Liver (tissue), 9 donors: ENCODE results near the gene RCE1. TPM values are rescaled to one million over a fixed set of nuclear protein-coding genes. Genes with fewer than 3 reads are reported as not detected.

Experiments used
- DNase-seq: peaks from one replicate; pipeline ENCODE4 v3.0.0-alpha.2; 2017; ENCODE audit warnings: low spot score
- H3K27ac ChIP-seq, 2 donors: one replicate each; pipeline ENCODE4 v1.7.0; 2013; ENCODE audit warnings: inconsistent platforms in 2 of 2, low read length in 2 of 2, control low read depth in 1 of 2, low read depth in 1 of 2, mild to moderate bottlenecking in 1 of 2
- H3K27me3 ChIP-seq, 4 donors: one replicate each; pipeline versions ENCODE4 v1.6.1 to v1.7.0; 2013; ENCODE audit warnings: low read length in 3 of 4, inconsistent platforms in 1 of 4, mild to moderate bottlenecking in 1 of 4, moderate library complexity in 1 of 4; ENCODE audit not compliant: control insufficient read depth in 4 of 4, insufficient read depth in 4 of 4
- H3K36me3 ChIP-seq, 4 donors: one replicate each; pipeline versions ENCODE4 v1.6.1 to v1.7.0; 2013; ENCODE audit warnings: low read length in 3 of 4, mild to moderate bottlenecking in 3 of 4, low read depth in 1 of 4, moderate library complexity in 1 of 4; ENCODE audit not compliant: control insufficient read depth in 4 of 4, insufficient read depth in 3 of 4
- H3K4me1 ChIP-seq, 4 donors: one replicate each; pipeline versions ENCODE4 v1.6.1 to v1.7.0; 2013; ENCODE audit warnings: low read length in 3 of 4, mild to moderate bottlenecking in 3 of 4, moderate library complexity in 1 of 4; ENCODE audit not compliant: control insufficient read depth in 4 of 4, insufficient read depth in 4 of 4
- H3K4me3 ChIP-seq, 3 donors: one replicate each; pipeline versions ENCODE4 v1.6.1 to v1.7.0; 2013; ENCODE audit warnings: low read length in 3 of 3, control low read depth in 1 of 3, low read depth in 1 of 3, mild to moderate bottlenecking in 1 of 3
- H3K9ac ChIP-seq, 2 donors: one replicate each; pipeline ENCODE4 v1.7.0; 2013; ENCODE audit warnings: low read length in 2 of 2, mild to moderate bottlenecking in 2 of 2, moderate library complexity in 2 of 2, control low read depth in 1 of 2, low read depth in 1 of 2
- H3K9me3 ChIP-seq, 4 donors: one replicate each; pipeline versions ENCODE4 v1.6.1 to v1.7.0; 2013; ENCODE audit warnings: low read length in 3 of 4; ENCODE audit not compliant: control insufficient read depth in 4 of 4
- EGR1 ChIP-seq, 2 donors: IDR thresholded peaks; 2 replicates each; pipeline ENCODE4 v1.6.1; 2016 to 2018; ENCODE audit warnings: antibody characterized with exemption in 2 of 2, low read depth in 2 of 2
- FOXA1 ChIP-seq: IDR thresholded peaks from 2 replicates; pipeline ENCODE4 v1.6.1; 2016; ENCODE audit warnings: antibody characterized with exemption
- FOXA2 ChIP-seq: IDR thresholded peaks from 2 replicates; pipeline ENCODE4 v1.6.1; 2016; ENCODE audit warnings: antibody characterized with exemption
- GABPA ChIP-seq, 2 donors: IDR thresholded peaks in 1 of 2; conservative IDR thresholded peaks in 1 of 2; 2 replicates each; pipeline ENCODE4 v1.6.1; 2016; ENCODE audit warnings: antibody characterized with exemption in 2 of 2, mild to moderate bottlenecking in 1 of 2, moderate library complexity in 1 of 2
- HNF4A ChIP-seq, 2 donors: conservative IDR thresholded peaks; 2 replicates each; pipeline ENCODE4 v1.6.1; 2016; ENCODE audit warnings: antibody characterized with exemption in 2 of 2, mild to moderate bottlenecking in 2 of 2
- JUND ChIP-seq, 2 donors: IDR thresholded peaks; 2 replicates each; pipeline ENCODE4 v1.6.1; 2016; ENCODE audit warnings: antibody characterized with exemption in 2 of 2
- NR2F2 ChIP-seq: IDR thresholded peaks from 2 replicates; pipeline ENCODE4 v1.6.1; 2016; ENCODE audit warnings: antibody characterized with exemption
- RAD21 ChIP-seq, 2 donors: IDR thresholded peaks; 2 replicates each; pipeline ENCODE4 v1.6.1; 2016; ENCODE audit warnings: antibody characterized with exemption in 2 of 2, mild to moderate bottlenecking in 2 of 2
- RXRA ChIP-seq, 2 donors: IDR thresholded peaks; 2 replicates each; pipeline ENCODE4 v1.6.1; 2017 to 2018; ENCODE audit warnings: antibody characterized with exemption in 2 of 2, mild to moderate bottlenecking in 1 of 2
- SP1 ChIP-seq: IDR thresholded peaks from 2 replicates; pipeline ENCODE4 v1.6.1; 2018; ENCODE audit warnings: antibody characterized with exemption, mild to moderate bottlenecking
- TAF1 ChIP-seq: conservative IDR thresholded peaks from 2 replicates; pipeline ENCODE4 v1.6.1; 2016; ENCODE audit warnings: antibody characterized with exemption, mild to moderate bottlenecking
- YY1 ChIP-seq: IDR thresholded peaks from 2 replicates; pipeline ENCODE4 v1.6.1; 2016; ENCODE audit warnings: antibody characterized with exemption, mild to moderate bottlenecking
- WGBS: extraction: QIAGEN DNeasy Blood & Tissue Kit; methylation state at CpG from one replicate; pipeline ENCODE4 v1.1.7; 2013; 5-methylcytosine and 5-hydroxymethylcytosine counted together
- polyA plus RNA-seq, 2 donors: library from polyadenylated mRNA; stranded (reverse) in 1 of 2; unstranded in 1 of 2; fragments of 200-250 nt in 1 of 2; fragments of >200 nt in 1 of 2; fragmentation: Nextera tagmentation in 1 of 2; extraction: Ambion mirVana in 1 of 2; gene quantifications; one replicate each; pipeline versions ENCODE4 v1.2.1 to v1.2.3, GENCODE V29; 2013 to 2015
- total RNA-seq, 2 donors: library from RNA; depleted of rRNA; stranded (reverse); fragments of >200 nt; gene quantifications; one replicate each; pipeline ENCODE4 v1.2.3, GENCODE V29; 2014
- TF ChIP-seq, protein P1 (sequence below): IDR thresholded peaks from 2 replicates; pipeline ENCODE4 v1.6.1; 2016; ENCODE audit warnings: antibody characterized with exemption
- TF ChIP-seq, protein P2 (sequence below): IDR thresholded peaks from 2 replicates; pipeline ENCODE4 v1.6.1; 2016; ENCODE audit warnings: antibody characterized with exemption, mild to moderate bottlenecking
- TF ChIP-seq, protein P3 (sequence below): IDR thresholded peaks from 2 replicates; pipeline ENCODE4 v1.6.1; 2016; ENCODE audit warnings: antibody characterized with exemption
- TF ChIP-seq, protein P4 (sequence below): fragments of 150-350 bp; IDR thresholded peaks from 2 replicates; pipeline ENCODE4 v1.5.1; 2017; ENCODE audit warnings: improper control_type of control experiment, low read depth, low read length; ENCODE audit not compliant: missing input control
- TF ChIP-seq, protein P5 (sequence below): IDR thresholded peaks from 2 replicates; pipeline ENCODE4 v1.6.1; 2016; ENCODE audit warnings: antibody characterized with exemption
- donor health status: healthy.
- donor health status: healthy.
- donor health status: healthy.
- donor health status: healthy.
- donor health status: healthy.

The RCE1 gene
- total and polyA plus RNA-seq, 4 donors = 2.9 to 7.7 (median 3.2) TPM

DNA sequence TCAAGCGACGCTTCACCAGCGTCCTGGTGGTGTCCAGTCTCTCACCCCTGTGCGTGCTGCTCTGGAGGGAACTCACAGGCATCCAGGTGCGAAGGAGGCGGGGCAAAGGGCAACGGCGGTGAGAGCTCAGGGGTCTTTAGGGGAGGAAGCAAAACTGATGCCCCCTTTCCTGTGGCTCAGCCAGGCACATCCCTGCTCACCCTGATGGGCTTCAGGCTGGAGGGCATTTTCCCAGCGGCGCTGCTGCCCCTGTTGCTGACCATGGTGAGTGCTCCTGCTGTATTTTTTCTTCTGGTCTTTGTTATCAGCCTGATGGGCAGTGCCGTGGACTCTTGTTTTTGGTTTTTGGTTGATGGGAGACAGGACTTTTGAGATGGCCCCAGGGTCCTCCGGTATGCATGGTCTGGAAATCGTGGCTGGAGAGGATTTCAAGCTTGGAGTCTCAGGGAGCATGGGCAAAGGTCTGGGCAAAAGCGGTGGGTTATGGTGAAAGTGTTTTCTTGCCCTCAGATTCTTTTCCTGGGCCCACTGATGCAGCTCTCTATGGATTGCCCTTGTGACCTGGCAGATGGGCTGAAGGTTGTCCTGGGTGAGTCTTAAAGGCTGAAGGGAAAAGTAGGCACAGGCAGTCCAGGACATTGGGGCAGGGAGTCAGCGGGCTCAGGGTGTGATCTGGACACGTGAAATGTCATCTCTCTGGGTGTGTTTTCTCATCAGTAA lies 695 bp downstream of the RCE1 start:
- TF ChIP-seq HNF4A (conservative IDR thresholded peaks at IDR 0.05) = no peak
- no peak for TF ChIP-seq SP1
- TF ChIP-seq FOXA2 = no peak
- TF ChIP-seq, protein P1, sequence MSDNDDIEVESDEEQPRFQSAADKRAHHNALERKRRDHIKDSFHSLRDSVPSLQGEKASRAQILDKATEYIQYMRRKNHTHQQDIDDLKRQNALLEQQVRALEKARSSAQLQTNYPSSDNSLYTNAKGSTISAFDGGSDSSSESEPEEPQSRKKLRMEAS = no peak
- TF ChIP-seq RAD21 (IDR thresholded peaks at IDR 0.05) = no peak
- TF ChIP-seq RXRA (IDR thresholded peaks at IDR 0.05) = no peak
- no peak for TF ChIP-seq TAF1
- TF ChIP-seq, protein P2, sequence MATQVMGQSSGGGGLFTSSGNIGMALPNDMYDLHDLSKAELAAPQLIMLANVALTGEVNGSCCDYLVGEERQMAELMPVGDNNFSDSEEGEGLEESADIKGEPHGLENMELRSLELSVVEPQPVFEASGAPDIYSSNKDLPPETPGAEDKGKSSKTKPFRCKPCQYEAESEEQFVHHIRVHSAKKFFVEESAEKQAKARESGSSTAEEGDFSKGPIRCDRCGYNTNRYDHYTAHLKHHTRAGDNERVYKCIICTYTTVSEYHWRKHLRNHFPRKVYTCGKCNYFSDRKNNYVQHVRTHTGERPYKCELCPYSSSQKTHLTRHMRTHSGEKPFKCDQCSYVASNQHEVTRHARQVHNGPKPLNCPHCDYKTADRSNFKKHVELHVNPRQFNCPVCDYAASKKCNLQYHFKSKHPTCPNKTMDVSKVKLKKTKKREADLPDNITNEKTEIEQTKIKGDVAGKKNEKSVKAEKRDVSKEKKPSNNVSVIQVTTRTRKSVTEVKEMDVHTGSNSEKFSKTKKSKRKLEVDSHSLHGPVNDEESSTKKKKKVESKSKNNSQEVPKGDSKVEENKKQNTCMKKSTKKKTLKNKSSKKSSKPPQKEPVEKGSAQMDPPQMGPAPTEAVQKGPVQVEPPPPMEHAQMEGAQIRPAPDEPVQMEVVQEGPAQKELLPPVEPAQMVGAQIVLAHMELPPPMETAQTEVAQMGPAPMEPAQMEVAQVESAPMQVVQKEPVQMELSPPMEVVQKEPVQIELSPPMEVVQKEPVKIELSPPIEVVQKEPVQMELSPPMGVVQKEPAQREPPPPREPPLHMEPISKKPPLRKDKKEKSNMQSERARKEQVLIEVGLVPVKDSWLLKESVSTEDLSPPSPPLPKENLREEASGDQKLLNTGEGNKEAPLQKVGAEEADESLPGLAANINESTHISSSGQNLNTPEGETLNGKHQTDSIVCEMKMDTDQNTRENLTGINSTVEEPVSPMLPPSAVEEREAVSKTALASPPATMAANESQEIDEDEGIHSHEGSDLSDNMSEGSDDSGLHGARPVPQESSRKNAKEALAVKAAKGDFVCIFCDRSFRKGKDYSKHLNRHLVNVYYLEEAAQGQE = peak; percentile 18
- no peak for TF ChIP-seq GABPA (IDR thresholded peaks at IDR 0.05 in 1 of 2, conservative IDR thresholded peaks at IDR 0.05 in 1 of 2)
- no peak for TF ChIP-seq NR2F2
- TF ChIP-seq FOXA1 = no peak
- TF ChIP-seq YY1 = no peak
- TF ChIP-seq EGR1 (IDR thresholded peaks at IDR 0.05; ENCODE audit: low read depth in 2 of 2) = no peak
- TF ChIP-seq, protein P3, sequence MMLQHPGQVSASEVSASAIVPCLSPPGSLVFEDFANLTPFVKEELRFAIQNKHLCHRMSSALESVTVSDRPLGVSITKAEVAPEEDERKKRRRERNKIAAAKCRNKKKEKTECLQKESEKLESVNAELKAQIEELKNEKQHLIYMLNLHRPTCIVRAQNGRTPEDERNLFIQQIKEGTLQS = no peak
- TF ChIP-seq JUND (IDR thresholded peaks at IDR 0.05) = peak in 1 of 2 donors; percentile 14
- TF ChIP-seq, protein P4, sequence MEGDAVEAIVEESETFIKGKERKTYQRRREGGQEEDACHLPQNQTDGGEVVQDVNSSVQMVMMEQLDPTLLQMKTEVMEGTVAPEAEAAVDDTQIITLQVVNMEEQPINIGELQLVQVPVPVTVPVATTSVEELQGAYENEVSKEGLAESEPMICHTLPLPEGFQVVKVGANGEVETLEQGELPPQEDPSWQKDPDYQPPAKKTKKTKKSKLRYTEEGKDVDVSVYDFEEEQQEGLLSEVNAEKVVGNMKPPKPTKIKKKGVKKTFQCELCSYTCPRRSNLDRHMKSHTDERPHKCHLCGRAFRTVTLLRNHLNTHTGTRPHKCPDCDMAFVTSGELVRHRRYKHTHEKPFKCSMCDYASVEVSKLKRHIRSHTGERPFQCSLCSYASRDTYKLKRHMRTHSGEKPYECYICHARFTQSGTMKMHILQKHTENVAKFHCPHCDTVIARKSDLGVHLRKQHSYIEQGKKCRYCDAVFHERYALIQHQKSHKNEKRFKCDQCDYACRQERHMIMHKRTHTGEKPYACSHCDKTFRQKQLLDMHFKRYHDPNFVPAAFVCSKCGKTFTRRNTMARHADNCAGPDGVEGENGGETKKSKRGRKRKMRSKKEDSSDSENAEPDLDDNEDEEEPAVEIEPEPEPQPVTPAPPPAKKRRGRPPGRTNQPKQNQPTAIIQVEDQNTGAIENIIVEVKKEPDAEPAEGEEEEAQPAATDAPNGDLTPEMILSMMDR = no peak
- TF ChIP-seq, protein P5, sequence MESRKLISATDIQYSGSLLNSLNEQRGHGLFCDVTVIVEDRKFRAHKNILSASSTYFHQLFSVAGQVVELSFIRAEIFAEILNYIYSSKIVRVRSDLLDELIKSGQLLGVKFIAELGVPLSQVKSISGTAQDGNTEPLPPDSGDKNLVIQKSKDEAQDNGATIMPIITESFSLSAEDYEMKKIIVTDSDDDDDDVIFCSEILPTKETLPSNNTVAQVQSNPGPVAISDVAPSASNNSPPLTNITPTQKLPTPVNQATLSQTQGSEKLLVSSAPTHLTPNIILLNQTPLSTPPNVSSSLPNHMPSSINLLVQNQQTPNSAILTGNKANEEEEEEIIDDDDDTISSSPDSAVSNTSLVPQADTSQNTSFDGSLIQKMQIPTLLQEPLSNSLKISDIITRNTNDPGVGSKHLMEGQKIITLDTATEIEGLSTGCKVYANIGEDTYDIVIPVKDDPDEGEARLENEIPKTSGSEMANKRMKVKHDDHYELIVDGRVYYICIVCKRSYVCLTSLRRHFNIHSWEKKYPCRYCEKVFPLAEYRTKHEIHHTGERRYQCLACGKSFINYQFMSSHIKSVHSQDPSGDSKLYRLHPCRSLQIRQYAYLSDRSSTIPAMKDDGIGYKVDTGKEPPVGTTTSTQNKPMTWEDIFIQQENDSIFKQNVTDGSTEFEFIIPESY = no peak
- 12% methylated on average over 16 of the region's 16 CpGs for WGBS
- no peaks in the 10 kb centered on the region for H3K9me3 ChIP-seq
- peak overlapping the region in 1 of 2 donors; percentile 56 for H3K9ac ChIP-seq
- H3K27ac ChIP-seq = peak overlapping the region; percentile 63 to 92
- peaks cover 5 to 29% (median 23%) of the 10 kb centered on the region in 4 donors for H3K4me1 ChIP-seq
- H3K36me3 ChIP-seq = peaks cover 6 to 24% (median 16%) of the 10 kb centered on the region in 4 donors
- no peak for DNase-seq
- peak overlapping the region; percentile 36 to 75 (median 47) for H3K4me3 ChIP-seq
- H3K27me3 ChIP-seq = no peaks in the 10 kb centered on the region
